ENCODE data around the gene THSD4.
"Not testable (repeated sequence)": the region's sequence is repeated elsewhere in the genome, so short reads cannot be mapped to it uniquely, and the experiment has no call there.

The THSD4 gene

GRCh38 chr15:71149646-71150557 is 34.6 kb downstream of the THSD4 start:
- DNase-seq (ENCODE audit: low read depth): no peak

GRCh38 chr15:71151081-71151480 is 35.8 kb downstream of the THSD4 start:
- no peak for DNase-seq (ENCODE audit: low read depth)

- no peak for DNase-seq (ENCODE audit: low read depth)
These were observed 37.3 kb downstream of the THSD4 start for GRCh38 chr15:71152542-71152941.

GRCh38 chr15:71153823-71154524 is 38.7 kb downstream of the THSD4 start:
- no peak for DNase-seq (ENCODE audit: low read depth)

GRCh38 chr15:71154607-71155200 is 39.4 kb downstream of the THSD4 start:
- no peak for DNase-seq (ENCODE audit: low read depth)

- DNase-seq (ENCODE audit: low read depth): no peak
These were observed 40.3 kb downstream of the THSD4 start for GRCh38 chr15:71155534-71155933.

GRCh38 chr15:71160976-71161375 is 45.7 kb downstream of the THSD4 start:
- no peak for DNase-seq (ENCODE audit: low read depth)

GRCh38 chr15:71162309-71162708 is 47.0 kb downstream of the THSD4 start:
- no peak for DNase-seq (ENCODE audit: low read depth)

GRCh38 chr15:71164606-71165005 is 49.3 kb downstream of the THSD4 start:
- DNase-seq (ENCODE audit: low read depth): not testable (repeated sequence)

GRCh38 chr15:71167445-71168165 is 52.3 kb downstream of the THSD4 start:
- no peak for DNase-seq (ENCODE audit: low read depth)

GRCh38 chr15:71168166-71168834 is 53.0 kb downstream of the THSD4 start:
- DNase-seq (ENCODE audit: low read depth): no peak

- DNase-seq (ENCODE audit: low read depth): no peak
These were observed 54.9 kb downstream of the THSD4 start for GRCh38 chr15:71170163-71170562.

- no peak for DNase-seq (ENCODE audit: low read depth)
These were observed 55.9 kb downstream of the THSD4 start for GRCh38 chr15:71171195-71171594.

GRCh38 chr15:71174360-71174759 is 59.1 kb downstream of the THSD4 start:
- not testable (repeated sequence) for DNase-seq (ENCODE audit: low read depth)

- DNase-seq (ENCODE audit: low read depth): no peak
These were observed 65.9 kb downstream of the THSD4 start for GRCh38 chr15:71180986-71181853.

GRCh38 chr15:71182522-71182921 is 67.3 kb downstream of the THSD4 start:
- no peak for DNase-seq (ENCODE audit: low read depth)

- no peak for DNase-seq (ENCODE audit: low read depth)
These were observed 67.8 kb downstream of the THSD4 start for GRCh38 chr15:71183063-71183462.

- no peak for DNase-seq (ENCODE audit: low read depth)
These were observed 70.4 kb downstream of the THSD4 start for GRCh38 chr15:71185706-71186105.

- no peak for DNase-seq (ENCODE audit: low read depth)
These were observed 71.0 kb downstream of the THSD4 start for GRCh38 chr15:71186267-71186666.

GRCh38 chr15:71187078-71187477 is 71.8 kb downstream of the THSD4 start:
- DNase-seq (ENCODE audit: low read depth): no peak

- no peak for DNase-seq (ENCODE audit: low read depth)
These were observed 72.3 kb downstream of the THSD4 start for GRCh38 chr15:71187526-71187925.
